GM12878 (cell line): ENCODE results near the gene SLC41A1. TPM values are rescaled to one million over a fixed set of nuclear protein-coding genes. Genes with fewer than 3 reads are reported as not detected.

ENCODE experiments used
- ASH2L ChIP-seq: fragments of 300-600, 200-600 bp; sonication (generic); IDR thresholded peaks from 2 replicates; pipeline ENCODE4 v1.6.1; 2017; ENCODE audit warnings: low read depth, mild to moderate bottlenecking, borderline replicate concordance
- CBFB ChIP-seq: IDR thresholded peaks from 2 replicates; pipeline ENCODE4 v1.6.1; 2016; ENCODE audit warnings: antibody characterized with exemption, low read depth
- CHD1 ChIP-seq: IDR thresholded peaks from 2 replicates; pipeline ENCODE4 v1.6.1; 2012; ENCODE audit warnings: low read depth, low read length, improper control_type of control experiment
- CHD2 ChIP-seq: IDR thresholded peaks from 2 replicates; pipeline ENCODE4 v1.6.1; 2011; ENCODE audit warnings: low read depth, low read length, improper control_type of control experiment, borderline replicate concordance
- FOXK2 ChIP-seq: fragments of 450-650 bp; IDR thresholded peaks from 2 replicates; pipeline ENCODE4 v1.6.1; 2017; ENCODE audit warnings: mild to moderate bottlenecking, moderate library complexity
- HDAC2 ChIP-seq: fragments of 200-600 bp; sonication (generic); IDR thresholded peaks from 2 replicates; pipeline ENCODE4 v1.6.1; 2017
- HSF1 ChIP-seq: fragments of 150-350 bp; IDR thresholded peaks from 2 replicates; pipeline ENCODE4 v1.6.1; 2014; ENCODE audit warnings: mild to moderate bottlenecking, low read depth, low read length
- JUND ChIP-seq: IDR thresholded peaks from 2 replicates; pipeline ENCODE4 v1.6.1; 2012; ENCODE audit warnings: low read depth, mild to moderate bottlenecking, low read length, improper control_type of control experiment, moderate library complexity
- MTA2 ChIP-seq: fragments of 450-650 bp; IDR thresholded peaks from 2 replicates; pipeline ENCODE4 v1.6.1; 2016; ENCODE audit warnings: low read depth, mild to moderate bottlenecking, moderate library complexity
- NR2C1 ChIP-seq: fragments of 450-650 bp; IDR thresholded peaks from 2 replicates; pipeline ENCODE4 v1.6.1; 2017; ENCODE audit warnings: antibody characterized with exemption, mild to moderate bottlenecking, moderate library complexity
- NRF1 ChIP-seq: conservative IDR thresholded peaks from 2 replicates; pipeline ENCODE4 v1.6.1; 2011; ENCODE audit warnings: mild to moderate bottlenecking, low read depth, low read length, improper control_type of control experiment
- PBX3 ChIP-seq: IDR thresholded peaks from 2 replicates; pipeline ENCODE4 v1.6.1; 2011; ENCODE audit warnings: mild to moderate bottlenecking, low read depth, low read length, moderate library complexity; ENCODE audit not compliant: insufficient replicate concordance
- RB1 ChIP-seq: fragments of 450-650 bp; formaldehyde crosslinking; IDR thresholded peaks from 2 replicates; pipeline ENCODE4 v1.6.1; 2017; ENCODE audit warnings: mild to moderate bottlenecking, borderline replicate concordance
- RUNX3 ChIP-seq: IDR thresholded peaks from 2 replicates; pipeline ENCODE4 v1.6.1; 2012; ENCODE audit warnings: low read length, inconsistent platforms
- SKIL ChIP-seq: fragments of 450-650 bp; IDR thresholded peaks from 2 replicates; pipeline ENCODE4 v1.6.1; 2017; ENCODE audit warnings: mild to moderate bottlenecking, low read depth, inconsistent platforms; ENCODE audit not compliant: poor library complexity, severe bottlenecking
- SP1 ChIP-seq: IDR thresholded peaks from one replicate; pipeline ENCODE4 v1.6.1; 2011; ENCODE audit warnings: low read depth, low read length
- SPI1 ChIP-seq: IDR thresholded peaks from 2 replicates; pipeline ENCODE4 v1.6.1; 2011; ENCODE audit warnings: low read depth, mild to moderate bottlenecking, low read length, moderate library complexity, borderline replicate concordance; ENCODE audit not compliant: insufficient read depth
- SUZ12 ChIP-seq: fragments of 200-600 bp; sonication (generic); IDR thresholded peaks from one replicate; pipeline ENCODE4 v1.6.1; 2018; ENCODE audit warnings: antibody characterized with exemption, mild to moderate bottlenecking; ENCODE audit not compliant: unreplicated experiment
- TCF7 ChIP-seq: IDR thresholded peaks from 2 replicates; pipeline ENCODE4 v1.6.1; 2014; ENCODE audit warnings: antibody characterized with exemption, borderline replicate concordance
- YY1 ChIP-seq: IDR thresholded peaks from 2 replicates; pipeline ENCODE4 v1.6.1; 2011; ENCODE audit warnings: low read depth, mild to moderate bottlenecking, low read length
- ZBED1 ChIP-seq: IDR thresholded peaks from 2 replicates; pipeline ENCODE4 v1.6.1; 2016; ENCODE audit warnings: borderline replicate concordance
- ZNF217 ChIP-seq: fragments of 450-650 bp; IDR thresholded peaks from 2 replicates; pipeline ENCODE4 v1.6.1; 2017; ENCODE audit warnings: antibody characterized with exemption, mild to moderate bottlenecking
- ZNF274 ChIP-seq: IDR thresholded peaks from one replicate; pipeline ENCODE4 v1.8.0; 2011; ENCODE audit not compliant: insufficient read length, insufficient read depth
- ZNF622 ChIP-seq: fragments of 450-650 bp; IDR thresholded peaks from 2 replicates; pipeline ENCODE4 v1.6.1; 2017; ENCODE audit warnings: mild to moderate bottlenecking, inconsistent platforms
- polyA plus RNA-seq, 11 experiments: library from polyadenylated mRNA; depleted of rRNA in 4 of 11; unstranded in 6 of 11; stranded (reverse) in 5 of 11; fragments of >200 nt; fragmentation: Nextera tagmentation in 4 of 11; fragmentation: Illumina TruSeq in 1 of 11; extraction: Ambion mirVana in 4 of 11; extraction: Trizol in 1 of 11; gene quantifications; 1 replicate in 1 of 11; 2 replicates in 10 of 11; pipeline versions ENCODE4 v1.2.1 to v1.2.3, GENCODE V29; 2011 to 2016; ENCODE audit warnings: inconsistent platforms in 2 of 11, missing spikeins in 2 of 11, low read depth in 1 of 11
- total RNA-seq, 4 experiments: library from RNA; depleted of rRNA in 3 of 4; stranded (reverse); fragments of >200 nt in 3 of 4; fragmentation: Illumina TruSeq in 1 of 4; extraction: Trizol in 1 of 4; gene quantifications; 2 replicates each; pipeline versions ENCODE4 v1.2.1 to v1.2.3, GENCODE V29; 2013 to 2021
- TF ChIP-seq, protein P1 (sequence below): IDR thresholded peaks from 2 replicates; pipeline ENCODE4 v1.6.1; 2011; ENCODE audit warnings: low read depth, low read length, improper control_type of control experiment, borderline replicate concordance
- TF ChIP-seq, protein P2 (sequence below): IDR thresholded peaks from 2 replicates; pipeline ENCODE4 v1.6.1; 2012; ENCODE audit warnings: low read depth, low read length, improper control_type of control experiment
- TF ChIP-seq, protein P3 (sequence below): IDR thresholded peaks from 2 replicates; pipeline ENCODE4 v1.6.1; 2011; ENCODE audit warnings: borderline replicate concordance, low read depth, mild to moderate bottlenecking, moderate library complexity, mixed read lengths, low read length; ENCODE audit not compliant: insufficient read depth; ENCODE audit errors: extremely low read length

Gene SLC41A1
- total and polyA plus RNA-seq, 10 of the 15 experiments (the other 5 are each of a cell fraction or from before 2014, with no cell fraction given) = 0.13 to 11.3 (median 0.42) TPM

- TF ChIP-seq SPI1 = peak; percentile 84
- TF ChIP-seq, protein P1, sequence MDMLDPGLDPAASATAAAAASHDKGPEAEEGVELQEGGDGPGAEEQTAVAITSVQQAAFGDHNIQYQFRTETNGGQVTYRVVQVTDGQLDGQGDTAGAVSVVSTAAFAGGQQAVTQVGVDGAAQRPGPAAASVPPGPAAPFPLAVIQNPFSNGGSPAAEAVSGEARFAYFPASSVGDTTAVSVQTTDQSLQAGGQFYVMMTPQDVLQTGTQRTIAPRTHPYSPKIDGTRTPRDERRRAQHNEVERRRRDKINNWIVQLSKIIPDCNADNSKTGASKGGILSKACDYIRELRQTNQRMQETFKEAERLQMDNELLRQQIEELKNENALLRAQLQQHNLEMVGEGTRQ = no peak
- TF ChIP-seq RB1 = no peak
- TF ChIP-seq ZNF217 = 0 out of 2 replicates have a peak, but pooled peaks have one; percentile 18
- no peak for TF ChIP-seq NR2C1
- no peak for TF ChIP-seq CBFB
- peak; percentile 82 for TF ChIP-seq MTA2
- peak; percentile 26; the same call in 1 of the 2 replicates for TF ChIP-seq CHD2
- no peak for TF ChIP-seq SUZ12
- no peak for TF ChIP-seq HDAC2
- TF ChIP-seq ZNF274 = no peak
- TF ChIP-seq TCF7 = no peak
- TF ChIP-seq, protein P2, sequence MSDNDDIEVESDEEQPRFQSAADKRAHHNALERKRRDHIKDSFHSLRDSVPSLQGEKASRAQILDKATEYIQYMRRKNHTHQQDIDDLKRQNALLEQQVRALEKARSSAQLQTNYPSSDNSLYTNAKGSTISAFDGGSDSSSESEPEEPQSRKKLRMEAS = no peak
- peak; percentile 68 for TF ChIP-seq SKIL
- TF ChIP-seq ZNF622 = no peak
- TF ChIP-seq ZBED1 = 0 out of 2 replicates have a peak, but pooled peaks have one; percentile 35
- TF ChIP-seq NRF1 = no peak
- TF ChIP-seq PBX3 = no peak
- TF ChIP-seq HSF1 = no peak
- no peak for TF ChIP-seq JUND
- TF ChIP-seq FOXK2 = no peak
- peak; percentile 89 for TF ChIP-seq RUNX3
- TF ChIP-seq ASH2L = no peak
- TF ChIP-seq, protein P3, sequence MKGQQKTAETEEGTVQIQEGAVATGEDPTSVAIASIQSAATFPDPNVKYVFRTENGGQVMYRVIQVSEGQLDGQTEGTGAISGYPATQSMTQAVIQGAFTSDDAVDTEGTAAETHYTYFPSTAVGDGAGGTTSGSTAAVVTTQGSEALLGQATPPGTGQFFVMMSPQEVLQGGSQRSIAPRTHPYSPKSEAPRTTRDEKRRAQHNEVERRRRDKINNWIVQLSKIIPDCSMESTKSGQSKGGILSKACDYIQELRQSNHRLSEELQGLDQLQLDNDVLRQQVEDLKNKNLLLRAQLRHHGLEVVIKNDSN = no peak
- no peak for TF ChIP-seq SP1
- TF ChIP-seq YY1 = no peak
- no peak for TF ChIP-seq CHD1
These were observed 40.4 kb downstream of the SLC41A1 start (continued) for GRCh38 chr1:205772607-205773032.
